Common myeloid progenitor, CD34-positive (primary cell): ENCODE data around the gene IL18R1.
A peak's percentile ranks its signal among the peaks of the same experiment; 100 is the strongest.

Experiments used
- CTCF ChIA-PET: fragments of 350-600 bp; sonication (Branson Sonifier 250); formaldehyde crosslinking; loops from one replicate; lab custom pipeline; 2021; ENCODE audit warnings: antibody characterized with exemption; lab: Charles Lee
- POLR2A ChIA-PET: fragments of 350-600 bp; sonication (Branson Sonifier 250); formaldehyde crosslinking; loops from one replicate; lab custom pipeline; 2021; ENCODE audit warnings: antibody characterized with exemption; lab: Charles Lee
- DNase-seq, 3 donors: peaks; one replicate each; pipeline versions ENCODE4 v3.0.0 to v3.0.0-alpha.2; 2013
- H3K27ac ChIP-seq, 2 experiments: 1 replicate in 1 of 2; 2 replicates in 1 of 2; pipeline ENCODE4 v1.7.0; 2013; ENCODE audit warnings: inconsistent platforms in 2 of 2, low read length in 2 of 2, mild to moderate bottlenecking in 2 of 2, low read depth in 1 of 2, moderate library complexity in 1 of 2; ENCODE audit not compliant: severe bottlenecking in 2 of 2, insufficient read depth in 1 of 2, poor library complexity in 1 of 2
- H3K27me3 ChIP-seq, 5 experiments: replicated peaks in 2 of 5; 1 replicate in 3 of 5; 2 replicates in 2 of 5; pipeline versions ENCODE4 v1.6.1 to v1.7.0; 2013; ENCODE audit warnings: low read length in 4 of 5, mild to moderate bottlenecking in 2 of 5, moderate library complexity in 2 of 5, inconsistent platforms in 1 of 5; ENCODE audit not compliant: insufficient read depth in 5 of 5, control insufficient read depth in 4 of 5
- H3K36me3 ChIP-seq, 4 experiments: 1 replicate in 2 of 4; 2 replicates in 2 of 4; pipeline versions ENCODE4 v1.6.1 to v1.7.0; 2013; ENCODE audit warnings: low read length in 3 of 4, control low read depth in 1 of 4, mild to moderate bottlenecking in 1 of 4; ENCODE audit not compliant: control insufficient read depth in 4 of 4, insufficient read depth in 4 of 4
- H3K4me1 ChIP-seq, 4 experiments: 1 replicate in 3 of 4; 2 replicates in 1 of 4; pipeline versions ENCODE4 v1.6.1 to v1.7.1; 2013; ENCODE audit warnings: low read length in 3 of 4, mild to moderate bottlenecking in 3 of 4, control low read depth in 1 of 4, inconsistent platforms in 1 of 4, moderate library complexity in 1 of 4; ENCODE audit not compliant: control insufficient read depth in 4 of 4, insufficient read depth in 4 of 4; ENCODE audit errors: control extremely low read depth in 1 of 4
- H3K4me3 ChIP-seq, 7 experiments: 1 replicate in 4 of 7; 2 replicates in 3 of 7; pipeline versions ENCODE4 v1.5.1 to v1.7.0; 2013; ENCODE audit warnings: mild to moderate bottlenecking in 7 of 7, low read length in 6 of 7, moderate library complexity in 6 of 7, inconsistent platforms in 2 of 7, low read depth in 2 of 7, control low read depth in 1 of 7; ENCODE audit not compliant: insufficient read depth in 4 of 7, control insufficient read depth in 1 of 7; ENCODE audit errors: extremely low read depth in 1 of 7
- H3K9me3 ChIP-seq, 5 experiments: 1 replicate in 4 of 5; 2 replicates in 1 of 5; pipeline versions ENCODE4 v1.6.1 to v1.7.1; 2013; ENCODE audit warnings: low read length in 4 of 5, mild to moderate bottlenecking in 2 of 5, inconsistent platforms in 1 of 5, low read depth in 1 of 5, moderate library complexity in 1 of 5; ENCODE audit not compliant: control insufficient read depth in 4 of 5, insufficient read depth in 2 of 5; ENCODE audit errors: control extremely low read depth in 1 of 5
- WGBS: methylation state at CpG from one replicate; pipeline ENCODE4 v1.1.5; 2013; ENCODE audit not compliant: insufficient coverage; 5-methylcytosine and 5-hydroxymethylcytosine counted together

IL18R1 gene

DNA sequence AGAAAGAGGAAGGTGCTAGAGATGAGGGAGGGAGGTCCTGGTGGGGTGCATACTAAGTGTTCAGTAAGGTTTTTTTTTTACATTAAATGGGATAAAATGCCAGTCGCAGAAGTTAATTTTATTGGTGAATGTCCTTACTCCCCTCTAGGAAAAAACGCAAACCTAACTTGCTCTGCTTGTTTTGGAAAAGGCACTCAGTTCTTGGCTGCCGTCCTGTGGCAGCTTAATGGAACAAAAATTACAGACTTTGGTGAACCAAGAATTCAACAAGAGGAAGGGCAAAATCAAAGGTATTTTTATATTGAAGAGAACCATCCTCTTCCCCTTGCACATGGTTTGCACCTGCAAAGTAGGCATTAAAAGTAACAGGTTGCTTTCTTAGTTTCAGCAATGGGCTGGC, 12.7 kb upstream of the IL18R1 start:
- Histone ChIP-seq H3K27ac (no peak overlapping the region), H3K36me3 (no peaks in the 10 kb centered on the region), H3K9me3 (no peaks in the 10 kb centered on the region), H3K4me1 (peaks cover 0 to 2% (median under 1%) of the 10 kb centered on the region in 4 experiments), H3K4me3 (no peak overlapping the region), H3K27me3 (no peaks in the 10 kb centered on the region)
- no peak for DNase-seq
- ChIA-PET CTCF (interaction anchor here (1.0 to 2.1 kb wide), 4 partner anchors 30 to 337 kb away, joined by 3 to 4 read pairs (median 3); no protein-coding TSS in a partner anchor), POLR2A (no interaction called here)
- WGBS = 100% methylated on average over 3 of the region's 3 CpGs

DNA sequence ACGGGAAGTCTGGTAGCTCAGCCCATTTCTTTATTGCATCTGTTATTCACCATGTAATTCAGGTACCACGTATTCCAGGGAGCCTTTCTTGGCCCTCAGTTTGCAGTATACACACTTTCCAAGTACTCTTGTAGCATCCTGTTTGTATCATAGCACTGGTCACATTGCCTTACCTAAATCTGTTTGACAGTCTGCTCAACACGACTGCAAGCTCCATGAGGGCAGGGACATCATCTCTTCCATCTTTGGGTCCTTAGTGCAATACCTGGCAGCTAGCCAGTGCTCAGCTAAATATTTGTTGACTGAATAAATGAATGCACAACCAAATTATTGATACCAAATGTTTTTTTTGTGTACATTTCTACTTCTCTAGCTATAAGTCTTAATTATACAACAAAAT, 11.2 kb upstream of the IL18R1 start:
- Histone ChIP-seq H3K9me3 (no peaks in the 10 kb centered on the region), H3K27me3 (no peaks in the 10 kb centered on the region), H3K27ac (no peak overlapping the region), H3K4me3 (no peak overlapping the region), H3K4me1 (no peaks in the 10 kb centered on the region), H3K36me3 (no peaks in the 10 kb centered on the region)
- DNase-seq = no peak
- ChIA-PET POLR2A (no interaction called here), CTCF (interaction anchor here (1.9 to 2.1 kb wide), 2 partner anchors 77 to 99 kb away, joined by 4 read pairs; no protein-coding TSS in a partner anchor)
- WGBS = 100% methylated on average over 3 of the region's 3 CpGs

DNA sequence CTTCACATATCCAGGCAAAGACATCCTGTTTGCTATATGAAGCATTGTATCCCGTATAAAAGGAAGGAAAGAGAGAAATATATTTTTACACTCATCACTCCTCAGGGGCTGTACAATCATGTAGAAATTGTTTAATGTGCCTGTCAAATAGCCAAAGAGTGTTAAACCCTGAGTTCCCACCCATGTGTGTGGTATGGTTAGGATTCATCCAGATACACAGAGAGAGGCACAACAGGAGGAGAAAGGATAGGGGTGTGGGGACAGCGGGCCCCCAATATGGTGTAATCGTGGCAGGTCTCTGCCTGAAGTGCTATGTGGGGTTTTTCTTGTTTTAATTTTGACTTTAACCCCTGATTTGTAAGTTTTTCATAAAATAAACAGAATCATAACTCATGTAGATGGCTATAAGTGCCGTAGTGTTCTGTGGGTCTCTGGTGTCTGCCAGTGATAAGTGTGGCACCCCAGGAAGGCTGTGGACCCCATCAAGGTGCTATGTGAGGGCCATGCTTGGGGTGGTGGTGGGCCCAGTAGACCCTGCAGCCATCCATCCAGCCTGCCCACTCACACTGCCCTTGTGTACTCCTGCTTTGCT, 10.2 kb upstream of the IL18R1 start:
- no CpG with 5 or more reads among the region's 4 CpGs for WGBS
- Histone ChIP-seq H3K9me3 (no peaks in the 10 kb centered on the region), H3K4me3 (no peak overlapping the region), H3K27me3 (no peaks in the 10 kb centered on the region), H3K4me1 (no peaks in the 10 kb centered on the region), H3K36me3 (no peaks in the 10 kb centered on the region), H3K27ac (no peak overlapping the region)
- POLR2A ChIA-PET = no interaction called here
- CTCF ChIA-PET = interaction anchor here (0.7 to 1.9 kb wide), 2 partner anchors 38 to 98 kb away, joined by 3 to 4 read pairs; no protein-coding TSS in a partner anchor
- no peak for DNase-seq

DNA sequence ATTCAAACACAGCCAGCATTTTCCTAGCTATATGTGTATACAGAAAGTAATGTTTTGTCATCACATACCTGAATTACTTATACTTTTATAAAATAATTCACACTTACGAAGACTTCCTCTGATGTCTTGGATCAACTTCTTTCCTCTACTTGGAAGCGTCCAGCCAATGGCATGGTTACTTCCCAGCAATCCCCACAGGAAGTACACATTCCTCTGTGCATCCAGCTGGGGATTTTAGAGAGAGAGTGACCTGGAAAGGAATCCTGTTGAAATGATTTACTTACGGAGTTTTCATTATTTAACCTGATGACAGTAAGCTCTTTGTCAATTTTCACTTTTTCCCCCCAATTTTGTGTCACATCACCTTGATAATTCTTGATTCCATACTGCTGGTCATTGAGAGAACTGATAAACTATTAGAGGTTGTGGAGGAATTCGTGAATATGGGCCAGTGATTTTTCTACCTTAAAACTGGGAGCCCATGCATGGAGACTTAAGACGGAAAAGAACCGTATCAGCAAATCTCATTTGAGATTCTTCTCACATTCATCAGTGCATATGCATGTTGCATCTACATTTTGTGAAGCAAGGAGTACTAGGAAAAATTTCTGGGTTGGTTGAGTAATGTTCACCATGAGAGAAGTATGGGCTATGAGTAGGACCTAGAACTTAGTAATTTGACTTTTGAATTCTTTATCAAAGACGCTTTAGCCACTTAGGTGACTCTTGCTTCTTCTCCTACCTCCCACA, 9.0 kb upstream of the IL18R1 start:
- POLR2A ChIA-PET = no interaction called here
- WGBS = 93% methylated on average over 4 of the region's 7 CpGs

DNA sequence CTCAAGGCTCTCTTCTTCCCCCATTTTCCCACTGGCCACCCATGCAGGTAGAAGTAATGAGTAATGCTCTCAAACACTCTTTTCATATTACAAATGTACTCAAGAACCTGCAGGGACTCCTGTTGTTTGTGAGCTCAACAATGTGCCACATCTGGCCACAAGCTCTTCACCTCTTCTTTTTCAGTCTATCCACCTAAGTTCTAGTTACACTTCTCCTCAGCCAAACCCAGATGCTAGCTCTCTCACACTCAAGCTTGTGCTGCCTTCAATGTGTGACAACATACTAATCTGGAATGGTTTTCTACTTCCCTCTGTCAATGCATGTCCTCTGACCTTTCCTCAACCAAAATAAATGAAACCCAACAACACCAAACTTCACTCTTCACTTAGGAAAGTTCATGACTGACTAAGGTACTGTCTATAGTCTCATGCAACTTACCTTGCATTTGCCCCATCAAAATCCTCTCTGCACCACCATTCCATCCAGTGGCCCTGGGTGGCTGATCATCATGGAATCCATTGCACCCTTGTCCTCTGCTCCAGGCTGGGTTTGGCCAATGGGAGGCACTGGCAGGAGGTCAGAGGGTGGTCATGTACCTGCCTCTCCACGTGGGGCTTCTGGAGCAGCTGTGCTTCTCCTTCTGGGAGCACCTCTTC, 5.3 kb upstream of the IL18R1 start:
- POLR2A ChIA-PET = no interaction called here

More for the DNA sequence above, 9.0 kb upstream of the IL18R1 start:
- H3K4me1 ChIP-seq = no peaks in the 10 kb centered on the region
- CTCF ChIA-PET = no interaction called here
- H3K9me3 ChIP-seq = no peaks in the 10 kb centered on the region
- H3K27ac ChIP-seq = no peak overlapping the region
- H3K4me3 ChIP-seq = no peak overlapping the region
- H3K27me3 ChIP-seq = no peaks in the 10 kb centered on the region
- H3K36me3 ChIP-seq = no peaks in the 10 kb centered on the region
- no peak for DNase-seq

DNA sequence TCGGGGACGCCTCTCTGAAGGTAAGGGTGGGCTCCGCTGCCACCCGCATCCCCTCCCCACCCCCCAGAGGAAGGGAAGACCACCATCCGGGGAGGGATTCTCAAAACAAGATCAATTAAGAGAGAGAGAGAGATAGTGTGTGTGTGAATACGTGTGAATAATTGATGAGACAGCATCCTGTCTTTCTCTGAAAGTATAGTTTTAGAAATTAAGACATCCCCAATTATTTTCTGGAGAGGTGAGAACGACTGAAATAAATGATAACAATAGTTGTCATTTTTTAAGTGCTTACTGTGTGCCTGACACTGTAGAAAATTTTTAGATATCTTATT, 751 bp downstream of the IL18R1 start:
- ChIA-PET CTCF (interaction anchor here (0.8 to 1.7 kb wide), 18 partner anchors 12 to 336 kb away, joined by 3 to 7 read pairs (median 3); no protein-coding TSS in a partner anchor), POLR2A (no interaction called here)
- no peak for DNase-seq
- peak overlapping the region; percentile 69 to 91 (median 83) for H3K4me3 ChIP-seq
- no peak overlapping the region for H3K27ac ChIP-seq
- no peaks in the 10 kb centered on the region for H3K27me3 ChIP-seq
- 17% methylated on average over 1 of the region's 7 CpGs for WGBS
- H3K4me1 ChIP-seq = peaks cover 2 to 27% (median 7%) of the 10 kb centered on the region in 4 experiments
- no peaks in the 10 kb centered on the region for H3K9me3 ChIP-seq
- peaks cover 0 to 2% (median 0%) of the 10 kb centered on the region in 4 experiments for H3K36me3 ChIP-seq

More for the DNA sequence above, 5.3 kb upstream of the IL18R1 start:
- WGBS = 75% methylated on average over 1 of the region's 1 CpG
- H3K9me3 ChIP-seq = no peaks in the 10 kb centered on the region
- H3K27ac ChIP-seq = no peak overlapping the region
- CTCF ChIA-PET = interaction anchor here (1.2 to 3.0 kb wide), 4 partner anchors 14 to 99 kb away, joined by 3 to 11 read pairs (median 6); no protein-coding TSS in a partner anchor
- no peak overlapping the region for H3K4me3 ChIP-seq
- no peaks in the 10 kb centered on the region for H3K27me3 ChIP-seq
- H3K4me1 ChIP-seq = peaks cover 0 to 2% (median under 1%) of the 10 kb centered on the region in 4 experiments
- DNase-seq = peak in 1 of 3 donors; percentile 55
- H3K36me3 ChIP-seq = no peaks in the 10 kb centered on the region
